Transverse colon (tissue), 3 donors: Measurements from ENCODE around the gene LILRA2.

Experiments used
- CTCF ChIP-seq, 5 experiments: fragments of 200-600 bp in 3 of 5; fragments of 450-650 bp in 2 of 5; sonication (generic) in 3 of 5; IDR thresholded peaks; 1 replicate in 2 of 5; 2 replicates in 3 of 5; pipeline ENCODE4 v1.5.1; 2016 to 2017; ENCODE audit warnings: antibody characterized with exemption in 5 of 5, inconsistent platforms in 3 of 5, mild to moderate bottlenecking in 2 of 5, moderate library complexity in 1 of 5
- POLR2A ChIP-seq: fragments of 450-650 bp; IDR thresholded peaks from one replicate; pipeline ENCODE4 v1.6.1; 2016; ENCODE audit warnings: antibody characterized with exemption, mild to moderate bottlenecking, moderate library complexity

GRCh38 chr19:54548806-54549205 is 24.8 kb upstream of the LILRA2 start:
- TF ChIP-seq CTCF (IDR thresholded peaks at IDR 0.05), result no peak
- TF ChIP-seq POLR2A, result no peak
